ENCODE data around the gene COLEC11. TPM values are rescaled to one million over a fixed set of nuclear protein-coding genes. Genes with fewer than 3 reads are reported as not detected.

COLEC11 gene
- total and polyA plus RNA-seq, 10 of the 15 experiments (the other 5 are each of a cell fraction or from before 2014, with no cell fraction given): 0.08 to 0.74 (median 0.14) TPM; not detected in 4

DNA sequence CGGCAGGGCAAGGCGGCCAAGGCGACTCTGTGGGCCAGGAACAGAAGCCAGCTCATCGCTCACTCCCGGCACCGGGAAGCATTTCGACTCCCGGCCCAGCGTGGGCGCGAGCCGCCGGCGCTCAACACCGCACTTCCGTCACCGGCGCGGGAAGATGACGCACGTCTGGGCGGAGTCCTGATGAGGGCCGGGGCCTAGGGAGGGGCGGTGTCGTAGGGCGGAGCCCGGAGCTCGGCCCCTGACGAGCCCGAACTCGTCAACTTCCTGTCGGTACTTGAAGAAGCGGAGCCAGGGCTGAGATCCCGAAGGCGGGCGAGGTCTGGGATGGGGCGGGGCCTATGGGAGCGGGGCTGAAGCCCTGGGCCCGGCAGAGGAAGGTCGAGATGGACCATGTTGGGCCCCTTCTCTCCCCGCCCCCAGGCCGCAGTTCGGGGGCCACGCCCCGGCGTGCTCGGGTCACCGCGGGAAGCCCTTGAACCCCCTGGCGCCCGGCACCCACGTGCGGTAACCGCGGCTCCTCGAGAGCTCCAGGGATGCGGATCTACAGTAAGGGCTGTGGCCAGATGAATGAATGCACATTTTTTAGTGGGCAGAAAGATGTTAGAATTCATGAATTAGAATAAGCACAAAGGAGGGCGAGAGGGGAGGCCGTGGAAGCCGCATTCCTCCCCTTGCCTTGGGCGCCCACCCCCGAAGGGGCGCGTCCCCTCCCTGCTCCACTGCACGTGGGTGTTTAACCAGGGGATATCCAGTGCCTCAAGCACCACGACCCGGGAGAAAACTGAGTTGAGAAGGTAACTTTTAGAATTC is 36.5 kb upstream of the COLEC11 start, which contains the start of gene RNASEH1 (continued):
- TF ChIP-seq RCOR1 (conservative IDR thresholded peaks at IDR 0.05; ENCODE audit: low read depth, low read length) (no peak), TBL1XR1 (IDR thresholded peaks at IDR 0.05; ENCODE audit: low read depth, low read length) (peak; percentile 78; the same call in 1 of the 2 replicates), CBX5 (IDR thresholded peaks at IDR 0.05; ENCODE audit: low read depth) (no peak), FOXM1 (IDR thresholded peaks at IDR 0.05; ENCODE audit: low read depth, low read length) (no peak), MEF2A (IDR thresholded peaks at IDR 0.05; ENCODE audit: insufficient read depth, low read depth, low read length) (0 out of 2 replicates have a peak, but pooled peaks have one; percentile 2), POLR2A (IDR thresholded peaks at IDR 0.05; ENCODE audit: low read depth, low read length) (peak; percentile 94), GATAD2B (conservative IDR thresholded peaks at IDR 0.05; ENCODE audit: low read depth) (peak; percentile 50; the same call in 1 of the 2 replicates), NBN (IDR thresholded peaks at IDR 0.05) (peak; percentile 75), CHD2 (IDR thresholded peaks at IDR 0.05; ENCODE audit: borderline replicate concordance, low read depth, low read length) (peak; percentile 82), TCF12 (IDR thresholded peaks at IDR 0.05; ENCODE audit: low read depth, low read length) (0 out of 2 replicates have a peak, but pooled peaks have one; percentile 18), BACH1 (IDR thresholded peaks at IDR 0.05; ENCODE audit: borderline replicate concordance) (no peak), BMI1 (IDR thresholded peaks at IDR 0.05; ENCODE audit: borderline replicate concordance) (no peak), SIX5 (IDR thresholded peaks at IDR 0.05; ENCODE audit: low read depth, low read length, severe bottlenecking) (peak; percentile 32), SPI1 (IDR thresholded peaks at IDR 0.05; ENCODE audit: borderline replicate concordance, insufficient read depth, low read depth, low read length) (no peak), STAT3 (IDR thresholded peaks at IDR 0.05; ENCODE audit: low read depth, low read length) (no peak)
- TF ChIP-seq, protein P1, sequence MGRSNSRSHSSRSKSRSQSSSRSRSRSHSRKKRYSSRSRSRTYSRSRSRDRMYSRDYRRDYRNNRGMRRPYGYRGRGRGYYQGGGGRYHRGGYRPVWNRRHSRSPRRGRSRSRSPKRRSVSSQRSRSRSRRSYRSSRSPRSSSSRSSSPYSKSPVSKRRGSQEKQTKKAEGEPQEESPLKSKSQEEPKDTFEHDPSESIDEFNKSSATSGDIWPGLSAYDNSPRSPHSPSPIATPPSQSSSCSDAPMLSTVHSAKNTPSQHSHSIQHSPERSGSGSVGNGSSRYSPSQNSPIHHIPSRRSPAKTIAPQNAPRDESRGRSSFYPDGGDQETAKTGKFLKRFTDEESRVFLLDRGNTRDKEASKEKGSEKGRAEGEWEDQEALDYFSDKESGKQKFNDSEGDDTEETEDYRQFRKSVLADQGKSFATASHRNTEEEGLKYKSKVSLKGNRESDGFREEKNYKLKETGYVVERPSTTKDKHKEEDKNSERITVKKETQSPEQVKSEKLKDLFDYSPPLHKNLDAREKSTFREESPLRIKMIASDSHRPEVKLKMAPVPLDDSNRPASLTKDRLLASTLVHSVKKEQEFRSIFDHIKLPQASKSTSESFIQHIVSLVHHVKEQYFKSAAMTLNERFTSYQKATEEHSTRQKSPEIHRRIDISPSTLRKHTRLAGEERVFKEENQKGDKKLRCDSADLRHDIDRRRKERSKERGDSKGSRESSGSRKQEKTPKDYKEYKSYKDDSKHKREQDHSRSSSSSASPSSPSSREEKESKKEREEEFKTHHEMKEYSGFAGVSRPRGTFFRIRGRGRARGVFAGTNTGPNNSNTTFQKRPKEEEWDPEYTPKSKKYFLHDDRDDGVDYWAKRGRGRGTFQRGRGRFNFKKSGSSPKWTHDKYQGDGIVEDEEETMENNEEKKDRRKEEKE (IDR thresholded peaks at IDR 0.05): no peak

Data from GM12878 (cell line).